HG03196 (cell line): ENCODE results near the gene DENND10.

Experiments
- ATAC-seq: cut with Tn5 transposase; IDR thresholded peaks from one replicate; pipeline ENCODE4 v1.9.1; 2021; ENCODE audit not compliant: unreplicated experiment

Gene DENND10, protein sequence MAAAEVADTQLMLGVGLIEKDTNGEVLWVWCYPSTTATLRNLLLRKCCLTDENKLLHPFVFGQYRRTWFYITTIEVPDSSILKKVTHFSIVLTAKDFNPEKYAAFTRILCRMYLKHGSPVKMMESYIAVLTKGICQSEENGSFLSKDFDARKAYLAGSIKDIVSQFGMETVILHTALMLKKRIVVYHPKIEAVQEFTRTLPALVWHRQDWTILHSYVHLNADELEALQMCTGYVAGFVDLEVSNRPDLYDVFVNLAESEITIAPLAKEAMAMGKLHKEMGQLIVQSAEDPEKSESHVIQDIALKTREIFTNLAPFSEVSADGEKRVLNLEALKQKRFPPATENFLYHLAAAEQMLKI

DNA sequence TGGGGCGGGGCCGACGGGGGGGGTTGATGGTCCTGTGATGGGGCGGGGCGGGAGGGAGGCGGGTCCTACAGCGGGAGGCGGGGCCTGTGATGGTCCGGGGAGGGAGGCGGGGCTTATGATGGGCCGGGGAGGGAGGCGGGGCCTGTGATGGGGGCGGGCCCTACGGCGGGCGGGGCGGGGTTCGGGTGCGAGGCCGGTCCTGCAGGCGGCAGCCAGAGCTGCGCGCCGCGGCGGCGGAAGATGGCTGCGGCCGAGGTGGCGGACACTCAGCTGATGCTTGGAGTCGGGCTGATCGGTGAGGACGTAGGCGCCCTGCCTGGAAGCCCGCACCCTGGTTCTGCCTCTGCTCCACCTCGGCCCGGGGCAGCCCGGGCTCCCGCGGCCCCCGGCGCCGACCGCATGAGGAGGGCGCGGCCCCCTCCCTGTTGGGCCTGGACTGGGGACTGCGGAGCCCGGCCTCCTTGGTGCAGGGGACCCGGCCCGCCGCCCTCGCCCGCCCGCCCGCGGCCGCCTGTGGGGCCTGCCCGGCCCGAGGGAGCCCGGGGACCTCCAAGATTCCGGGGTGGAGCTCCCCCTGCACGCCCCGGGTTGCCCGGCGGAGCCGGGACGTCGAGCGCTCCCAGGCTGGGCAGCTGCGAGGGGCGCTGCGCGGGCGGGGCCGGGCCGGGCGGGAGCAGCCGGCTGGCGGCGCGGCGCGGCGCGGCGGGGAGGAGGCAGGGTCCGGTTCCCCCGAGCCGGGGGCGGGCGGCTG, at the start of gene DENND10:
Gene DENND10, plus strand, starts transcription at position 211 of the 751 bp plus-strand sequence. Its CDS starts 30 bp downstream, at position 241.
- peak; percentile 75 for ATAC-seq

GRCh38 chr10:119055472-119055871, 48.4 kb upstream of the DENND10 start:
- ATAC-seq = no peak

DNA sequence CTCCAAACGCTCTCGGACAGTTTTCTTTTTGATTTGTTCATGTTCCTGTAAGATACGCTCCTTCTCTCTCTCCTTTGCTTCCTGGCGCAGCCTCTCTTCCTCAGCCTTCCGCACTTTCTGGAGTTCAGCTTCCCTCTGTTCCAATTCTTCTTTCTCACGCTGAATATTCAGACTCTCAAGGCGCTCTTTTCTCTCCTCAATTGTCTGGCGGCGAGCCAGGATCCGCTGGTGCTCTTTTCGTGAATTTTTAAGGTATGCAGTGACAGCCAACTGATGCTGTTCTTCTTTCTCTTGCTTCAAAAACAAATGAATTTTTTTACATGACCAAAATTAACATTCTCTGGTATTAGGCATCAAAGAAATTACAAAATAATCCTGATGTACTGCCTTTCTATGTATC, 45.9 kb upstream of the DENND10 start:
- no peak for ATAC-seq

DNA sequence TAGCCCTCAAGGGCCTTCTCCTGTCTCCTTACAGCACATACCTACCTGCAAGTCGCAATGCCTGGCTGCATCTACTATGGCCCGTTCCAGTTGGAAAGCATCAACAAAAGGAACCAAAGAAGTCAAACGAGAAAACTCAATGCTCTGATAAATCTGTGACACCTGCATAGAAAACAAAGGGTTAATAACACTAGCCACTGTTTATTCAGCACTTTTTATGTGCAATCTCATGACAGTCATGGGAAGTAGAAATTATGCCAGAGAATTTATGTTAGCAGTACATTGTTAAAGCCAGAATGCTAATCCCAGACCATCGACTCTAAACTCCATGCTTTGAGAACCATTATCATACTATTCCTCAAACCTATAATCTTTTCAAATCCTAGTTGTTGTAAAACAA, 44.4 kb upstream of the DENND10 start:
- no peak for ATAC-seq

- no peak for ATAC-seq
These were observed 43.8 kb upstream of the DENND10 start for GRCh38 chr10:119060107-119060506.

GRCh38 chr10:119061352-119061751, 42.6 kb upstream of the DENND10 start:
- no peak for ATAC-seq

DNA sequence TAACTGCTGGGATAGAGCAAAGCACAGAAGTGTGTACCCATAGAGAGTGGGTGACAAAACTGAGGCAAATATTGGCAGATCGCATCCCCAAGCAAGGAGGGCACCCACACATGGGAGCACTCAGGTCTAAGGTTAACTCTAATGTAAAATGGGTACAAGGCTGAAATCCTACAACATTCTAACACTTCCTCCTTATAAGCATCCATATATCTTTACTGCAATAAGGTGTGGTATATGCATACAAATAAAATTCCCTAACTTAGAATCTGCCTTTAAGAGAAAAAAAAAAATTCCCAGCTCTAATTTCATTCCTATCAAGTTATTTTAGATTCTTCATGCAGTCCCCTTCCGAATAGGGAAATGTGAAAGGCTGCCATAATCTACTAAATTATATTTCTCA, 42.0 kb upstream of the DENND10 start:
- no peak for ATAC-seq

- no peak for ATAC-seq
These were observed 33.3 kb upstream of the DENND10 start for GRCh38 chr10:119070395-119071165.

DNA sequence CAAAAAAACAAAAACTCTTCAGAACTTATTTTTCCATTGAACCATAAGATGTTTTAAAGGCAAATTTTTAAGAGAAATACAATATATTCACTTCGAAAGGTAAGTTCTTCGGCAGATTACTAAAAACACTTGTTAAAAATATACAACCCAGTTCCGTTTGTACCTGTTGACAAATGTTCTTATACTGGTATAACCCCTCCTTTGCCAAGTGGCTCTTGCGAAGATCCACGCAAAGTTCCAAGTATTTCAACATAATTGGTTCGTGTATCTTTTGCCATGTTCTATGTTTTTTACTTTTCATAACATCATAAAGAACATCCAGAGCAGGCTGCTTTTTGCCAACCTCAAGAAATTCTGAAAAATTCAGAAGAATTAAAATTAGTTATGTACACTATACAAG, 30.3 kb upstream of the DENND10 start:
- no peak for ATAC-seq

- no peak for ATAC-seq
These were observed 25.3 kb upstream of the DENND10 start for GRCh38 chr10:119078422-119079179.

- ATAC-seq = peak; percentile 65
These were observed 24.1 kb upstream of the DENND10 start for GRCh38 chr10:119079599-119080520.

GRCh38 chr10:119080521-119081259, 23.2 kb upstream of the DENND10 start, which contains the start of gene EIF3A:
EIF3A (minus strand) TSS chr10:119080817; CDS start chr10:119080676, 141 bp downstream.
- ATAC-seq = peak; percentile 85

GRCh38 chr10:119084896-119085295, 19.0 kb upstream of the DENND10 start:
- no peak for ATAC-seq

DNA sequence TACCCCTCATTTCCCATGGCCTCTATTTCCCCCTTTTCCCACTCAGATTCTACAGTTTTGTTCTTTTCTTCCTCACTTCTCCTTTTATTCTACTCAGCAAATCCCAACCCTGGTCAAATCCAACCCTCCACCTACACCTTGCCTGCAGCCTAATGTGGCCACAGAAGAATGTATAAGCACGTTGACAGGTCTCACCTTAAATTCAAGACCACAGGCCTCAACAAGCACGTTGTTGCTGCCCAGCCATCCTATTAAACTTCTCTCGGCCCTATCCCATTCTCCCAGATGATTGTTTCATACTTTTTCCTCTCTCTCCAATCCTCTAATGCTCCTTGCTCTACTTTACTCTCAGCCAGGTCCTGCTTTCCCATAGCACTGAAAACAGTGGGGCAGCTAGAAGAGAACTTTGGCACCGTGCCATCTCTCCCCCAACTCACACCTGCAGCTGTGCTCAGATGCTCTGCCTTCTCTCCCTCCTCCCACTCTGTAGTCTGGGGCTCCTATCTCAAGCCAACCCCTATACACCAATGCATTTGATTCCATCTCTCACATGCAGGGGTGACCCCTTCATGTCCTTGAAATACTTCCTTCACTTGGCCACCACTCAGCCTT, 16.5 kb upstream of the DENND10 start:
- no peak for ATAC-seq

DNA sequence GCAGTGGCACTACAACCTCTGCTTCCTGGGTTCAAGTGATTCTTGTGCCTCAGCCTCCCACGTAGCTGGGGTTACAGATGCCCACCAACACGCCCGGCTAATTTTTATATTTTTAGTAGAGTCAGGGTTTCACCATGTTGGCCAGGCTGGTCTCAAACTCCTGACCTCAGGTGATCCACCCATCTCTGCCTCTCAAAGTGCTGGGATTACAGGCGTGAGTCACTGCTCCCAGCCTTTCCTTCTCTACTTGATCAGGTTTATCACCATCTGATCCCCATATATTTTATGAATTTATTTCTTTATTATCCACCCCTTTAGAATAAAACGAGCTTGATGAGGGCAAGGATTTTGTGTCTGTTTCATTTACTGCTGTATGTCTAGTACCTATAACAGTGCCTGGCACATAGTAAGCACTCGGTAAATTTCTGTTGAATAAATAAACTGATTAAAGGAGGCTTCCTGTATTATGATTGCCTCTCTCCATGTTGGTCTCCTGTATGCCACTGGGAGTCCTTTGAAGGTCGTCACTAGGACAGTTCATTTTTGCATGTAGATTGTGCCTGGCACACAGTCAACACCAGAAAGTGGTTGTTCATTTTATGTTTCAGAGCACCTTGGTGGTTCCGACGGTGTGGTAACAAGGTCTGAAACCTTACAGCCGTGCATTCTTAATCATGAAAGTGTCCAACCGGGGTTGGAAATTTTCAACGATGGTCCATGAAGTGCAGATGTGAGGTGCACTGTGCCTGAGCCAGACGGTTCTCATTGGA, 13.7 kb upstream of the DENND10 start:
- ATAC-seq = no peak

GRCh38 chr10:119090968-119091367, 12.9 kb upstream of the DENND10 start:
- no peak for ATAC-seq

DNA sequence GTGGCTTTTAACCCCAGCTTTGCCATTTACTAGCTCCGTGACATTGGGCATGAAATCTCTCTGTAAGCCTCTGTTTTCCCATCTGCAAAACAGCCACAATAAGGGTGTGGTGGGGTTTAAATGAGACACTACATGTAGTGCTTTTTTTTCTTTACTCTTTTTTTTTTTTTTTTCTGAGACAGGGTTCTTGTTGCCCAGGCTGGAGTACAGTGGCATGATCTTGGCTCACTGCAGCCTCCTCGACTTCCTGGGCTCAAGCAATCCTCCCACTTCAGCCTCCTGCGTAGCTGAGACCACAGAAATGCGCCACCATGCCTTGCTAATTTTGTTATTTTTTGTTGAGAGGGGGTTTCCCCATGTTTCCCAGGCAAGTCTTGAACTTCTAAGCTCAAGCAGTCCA, 8.3 kb upstream of the DENND10 start:
- no peak for ATAC-seq
